Fibroblast of lung (primary cell): Measurements from ENCODE around the gene DPM1. TPM values are rescaled to one million over a fixed set of nuclear protein-coding genes. Genes with fewer than 3 reads are reported as not detected.

Experiments
- DNase-seq, 2 donors: peaks; one replicate each; pipeline versions ENCODE4 v3.0.0 to v3.0.0-alpha.2; 2010; ENCODE audit warnings: low read depth in 2 of 2
- H2AFZ ChIP-seq: 2 replicates; pipeline ENCODE4 v1.5.1; 2012; ENCODE audit warnings: low read length, control low read depth, inconsistent platforms
- H3K27ac ChIP-seq: 2 replicates; pipeline ENCODE4 v1.5.1; 2011; ENCODE audit warnings: low read length, control low read depth; ENCODE audit not compliant: insufficient read depth
- H3K27me3 ChIP-seq: 2 replicates; pipeline ENCODE4 v1.5.1; 2011; ENCODE audit warnings: mild to moderate bottlenecking, low read length; ENCODE audit not compliant: control insufficient read depth, insufficient read depth
- H3K36me3 ChIP-seq: 2 replicates; pipeline ENCODE4 v1.5.1; 2011; ENCODE audit warnings: low read length; ENCODE audit not compliant: control insufficient read depth, insufficient read depth
- H3K4me1 ChIP-seq: 2 replicates; pipeline ENCODE4 v1.5.1; 2011; ENCODE audit warnings: low read length; ENCODE audit not compliant: control insufficient read depth, insufficient read depth; ENCODE audit errors: extremely low read depth
- H3K4me2 ChIP-seq: 2 replicates; pipeline ENCODE4 v1.5.1; 2011; ENCODE audit warnings: low read length, control low read depth; ENCODE audit not compliant: insufficient read depth; ENCODE audit errors: extremely low read depth
- H3K4me3 ChIP-seq, 4 experiments: fragments of 200-600 bp in 1 of 4; sonication (generic) in 1 of 4; replicated peaks in 1 of 4; 2 replicates each; pipeline ENCODE4 v1.5.1; 2011 to 2016; ENCODE audit warnings: low read length in 4 of 4, low read depth in 3 of 4, mild to moderate bottlenecking in 3 of 4, control low read depth in 2 of 4, inconsistent platforms in 1 of 4, mixed read lengths in 1 of 4; ENCODE audit not compliant: insufficient read depth in 1 of 4; ENCODE audit errors: control extremely low read depth in 1 of 4
- H3K79me2 ChIP-seq: 2 replicates; pipeline ENCODE4 v1.5.1; 2012; ENCODE audit warnings: mild to moderate bottlenecking, low read length, inconsistent platforms; ENCODE audit not compliant: control insufficient read depth, insufficient read depth
- H3K9ac ChIP-seq: 2 replicates; pipeline ENCODE4 v1.5.1; 2011; ENCODE audit warnings: mild to moderate bottlenecking, low read length, control low read depth; ENCODE audit not compliant: insufficient read depth
- H3K9me3 ChIP-seq: 2 replicates; pipeline ENCODE4 v1.5.1; 2012; ENCODE audit warnings: low read depth, low read length; ENCODE audit not compliant: control insufficient read depth, insufficient read depth
- H4K20me1 ChIP-seq: 2 replicates; pipeline ENCODE4 v1.5.1; 2011; ENCODE audit warnings: low read length; ENCODE audit not compliant: control insufficient read depth, insufficient read depth; ENCODE audit errors: extremely low read depth
- EZH2 ChIP-seq: IDR thresholded peaks from 2 replicates; pipeline ENCODE4 v1.5.1; 2012; ENCODE audit warnings: low read length, control low read depth, mild to moderate bottlenecking; ENCODE audit errors: missing control alignments
- polyA plus RNA-seq, 2 donors: library from polyadenylated mRNA; depleted of rRNA in 1 of 2; stranded (reverse) in 1 of 2; unstranded in 1 of 2; fragments of >200 nt; gene quantifications; 2 replicates each; pipeline ENCODE4 v1.2.1, GENCODE V29; 2011 to 2012; ENCODE audit warnings: missing spikeins in 1 of 2
- total RNA-seq: library from RNA; depleted of rRNA; stranded (reverse); fragments of >200 nt; gene quantifications from 2 replicates; pipeline ENCODE4 v1.2.1, GENCODE V29; 2014
- TF ChIP-seq, protein P1 (sequence below), 2 donors: IDR thresholded peaks in 1 of 2; conservative IDR thresholded peaks in 1 of 2; 1 replicate in 1 of 2; 2 replicates in 1 of 2; pipeline ENCODE4 v1.5.1; 2011 to 2012; ENCODE audit warnings: low read length in 2 of 2, control low read depth in 1 of 2, inconsistent platforms in 1 of 2, low read depth in 1 of 2, mild to moderate bottlenecking in 1 of 2

The DPM1 gene
- total and polyA plus RNA-seq, 2 donors (not counting 1 experiment from before 2014, with no cell fraction given) = 60.9 to 89.1 TPM

DNA sequence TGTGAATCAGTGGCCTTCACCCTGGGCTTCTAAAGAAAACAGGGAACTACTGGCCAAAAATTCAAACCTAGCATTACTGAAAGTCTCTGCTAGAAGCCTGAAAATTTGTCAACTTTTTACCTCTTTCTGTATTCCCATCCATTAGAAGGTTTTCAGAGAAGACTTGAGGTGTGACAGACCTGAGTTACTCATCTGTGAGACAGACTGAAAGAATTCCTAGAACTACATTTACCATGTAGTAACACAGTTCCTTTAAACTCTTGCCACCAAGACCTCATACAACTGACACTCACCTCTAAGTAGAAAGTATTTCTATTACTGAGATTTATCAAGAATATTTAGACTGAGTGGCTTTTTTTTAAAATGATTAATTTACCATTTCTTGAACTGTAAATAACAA lies 4.5 kb downstream of the DPM1 start:
- no peak overlapping the region for H3K9ac ChIP-seq
- no peak overlapping the region for H3K27ac ChIP-seq
- H4K20me1 ChIP-seq = no peaks in the 10 kb centered on the region
- no peaks in the 10 kb centered on the region for H3K9me3 ChIP-seq
- H3K36me3 ChIP-seq = peaks cover 3% of the 10 kb centered on the region
- DNase-seq = no peak
- no peaks in the 10 kb centered on the region for H3K4me1 ChIP-seq
- peaks cover 60% of the 10 kb centered on the region for H3K79me2 ChIP-seq
- H3K4me3 ChIP-seq = no peak overlapping the region
- no peak overlapping the region for H2AFZ ChIP-seq
- no peak for TF ChIP-seq EZH2
- TF ChIP-seq, protein P1, sequence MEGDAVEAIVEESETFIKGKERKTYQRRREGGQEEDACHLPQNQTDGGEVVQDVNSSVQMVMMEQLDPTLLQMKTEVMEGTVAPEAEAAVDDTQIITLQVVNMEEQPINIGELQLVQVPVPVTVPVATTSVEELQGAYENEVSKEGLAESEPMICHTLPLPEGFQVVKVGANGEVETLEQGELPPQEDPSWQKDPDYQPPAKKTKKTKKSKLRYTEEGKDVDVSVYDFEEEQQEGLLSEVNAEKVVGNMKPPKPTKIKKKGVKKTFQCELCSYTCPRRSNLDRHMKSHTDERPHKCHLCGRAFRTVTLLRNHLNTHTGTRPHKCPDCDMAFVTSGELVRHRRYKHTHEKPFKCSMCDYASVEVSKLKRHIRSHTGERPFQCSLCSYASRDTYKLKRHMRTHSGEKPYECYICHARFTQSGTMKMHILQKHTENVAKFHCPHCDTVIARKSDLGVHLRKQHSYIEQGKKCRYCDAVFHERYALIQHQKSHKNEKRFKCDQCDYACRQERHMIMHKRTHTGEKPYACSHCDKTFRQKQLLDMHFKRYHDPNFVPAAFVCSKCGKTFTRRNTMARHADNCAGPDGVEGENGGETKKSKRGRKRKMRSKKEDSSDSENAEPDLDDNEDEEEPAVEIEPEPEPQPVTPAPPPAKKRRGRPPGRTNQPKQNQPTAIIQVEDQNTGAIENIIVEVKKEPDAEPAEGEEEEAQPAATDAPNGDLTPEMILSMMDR (conservative IDR thresholded peaks at IDR 0.05 in 1 of 2, IDR thresholded peaks at IDR 0.05 in 1 of 2; ENCODE audit: low read depth in 1 of 2, low read length in 2 of 2) = no peak
- no peaks in the 10 kb centered on the region for H3K27me3 ChIP-seq
- H3K4me2 ChIP-seq = no peak overlapping the region

DNA sequence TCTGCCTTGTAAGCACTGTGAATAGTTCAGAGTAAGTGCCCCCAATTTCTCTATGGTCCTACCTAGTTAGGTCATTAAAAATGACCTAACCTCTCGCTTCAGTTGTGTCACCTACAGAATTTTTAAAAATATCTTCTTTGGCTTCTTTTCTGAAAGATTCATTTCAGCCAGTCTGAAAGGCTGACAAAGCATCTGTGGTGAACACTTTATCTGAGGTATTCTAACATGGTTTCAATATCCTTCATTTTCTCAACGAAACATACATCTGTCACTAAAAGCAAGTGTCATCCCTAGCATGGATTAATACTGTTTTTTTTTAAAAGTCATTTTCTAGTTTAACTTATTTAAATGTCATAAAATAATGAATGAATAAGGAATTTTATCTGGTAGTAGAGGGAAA lies 5.1 kb downstream of the DPM1 start:
- Histone ChIP-seq H3K9ac (no peak overlapping the region), H3K36me3 (peaks cover 3% of the 10 kb centered on the region), H3K9me3 (no peaks in the 10 kb centered on the region), H3K79me2 (peaks cover 57% of the 10 kb centered on the region), H3K4me2 (no peak overlapping the region), H4K20me1 (no peaks in the 10 kb centered on the region), H3K27ac (no peak overlapping the region), H3K4me1 (no peaks in the 10 kb centered on the region), H3K27me3 (no peaks in the 10 kb centered on the region), H2AFZ (no peak overlapping the region), H3K4me3 (no peak overlapping the region)
- no peak for DNase-seq
- TF ChIP-seq EZH2 = no peak
- TF ChIP-seq, protein P1 (conservative IDR thresholded peaks at IDR 0.05 in 1 of 2, IDR thresholded peaks at IDR 0.05 in 1 of 2; ENCODE audit: low read depth in 1 of 2, low read length in 2 of 2) = no peak

DNA sequence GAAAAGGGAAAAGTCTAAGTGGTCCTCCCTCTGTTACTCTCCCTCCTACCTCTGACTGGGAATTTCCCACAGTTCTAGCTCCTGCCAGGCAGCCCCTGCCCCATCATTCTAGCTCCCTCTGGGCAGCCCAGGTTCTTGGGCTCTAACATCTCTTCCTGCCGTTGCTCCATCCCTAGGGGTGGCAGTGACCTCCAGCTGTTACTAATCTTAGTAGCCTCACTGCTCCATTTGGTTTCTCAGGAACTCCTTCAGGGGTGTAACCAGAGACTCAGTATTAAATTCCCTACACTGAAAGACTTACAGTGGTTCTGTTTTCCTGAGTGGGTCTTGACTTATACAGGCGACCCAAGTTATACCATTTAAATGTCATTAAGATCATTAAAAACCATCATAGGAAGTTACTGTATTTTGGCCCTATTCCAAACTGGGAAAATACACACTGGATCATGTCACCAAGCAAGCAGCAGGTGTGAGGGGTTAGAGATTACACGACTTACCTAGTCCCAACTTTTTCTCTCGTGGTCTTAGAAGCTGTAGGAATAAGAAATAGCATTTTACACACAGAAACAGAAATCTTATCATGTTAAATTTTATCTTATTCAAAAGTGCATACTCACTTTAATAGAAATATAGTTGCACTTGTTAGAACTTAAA lies 10.1 kb downstream of the DPM1 start:
- Histone ChIP-seq H3K9me3 (no peaks in the 10 kb centered on the region), H4K20me1 (no peaks in the 10 kb centered on the region)

More for the DNA sequence above, 10.1 kb downstream of the DPM1 start:
- Histone ChIP-seq H3K4me3 (no peak overlapping the region), H3K4me2 (no peak overlapping the region), H3K27ac (no peak overlapping the region), H3K9ac (no peak overlapping the region), H3K27me3 (no peaks in the 10 kb centered on the region), H3K36me3 (peaks cover 7% of the 10 kb centered on the region), H3K79me2 (peaks cover 8% of the 10 kb centered on the region), H3K4me1 (no peaks in the 10 kb centered on the region), H2AFZ (no peak overlapping the region)
- no peak for TF ChIP-seq EZH2
- TF ChIP-seq, protein P1 (conservative IDR thresholded peaks at IDR 0.05 in 1 of 2, IDR thresholded peaks at IDR 0.05 in 1 of 2; ENCODE audit: low read depth in 1 of 2, low read length in 2 of 2) = no peak
- DNase-seq = no peak
